Measurements from ENCODE around the gene ZFHX3. TPM values are rescaled to one million over a fixed set of nuclear protein-coding genes. Genes with fewer than 3 reads are reported as not detected.

The ZFHX3 gene
- total and polyA plus RNA-seq, 2 donors (not counting 1 experiment from before 2014, with no cell fraction given), result 0.54 to 6.6 TPM

GRCh38 chr16:72999541-73000019, 48.3 kb downstream of the ZFHX3 start:
- H3K27ac Mint-ChIP-seq, result no peak overlapping the region
- Histone ChIP-seq H4K20me1 (ENCODE audit: control insufficient read depth, insufficient read depth, low read length, poor library complexity, severe bottlenecking) (no peaks in the 10 kb centered on the region), H3K9ac (ENCODE audit: low read length) (no peak overlapping the region), H3K4me2 (replicated peaks; ENCODE audit: low read depth, low read length, poor library complexity, severe bottlenecking) (no peak overlapping the region), H2AFZ (ENCODE audit: insufficient read depth, low read depth, low read length, poor library complexity, severe bottlenecking) (no peak overlapping the region), H3K4me3 (ENCODE audit: control extremely low read depth in 1 of 5, extremely low read depth in 1 of 5, insufficient read depth in 1 of 5, low read depth in 2 of 5, low read length in 4 of 5) (no peak overlapping the region), H3K27me3 (replicated peaks in 1 of 4; ENCODE audit: control extremely low read depth in 1 of 4, control insufficient read depth in 3 of 4, insufficient read depth in 4 of 4, low read length in 3 of 4) (no peaks in the 10 kb centered on the region), H3K4me1 (ENCODE audit: control insufficient read depth in 2 of 2, insufficient read depth in 2 of 2, low read length in 2 of 2) (no peaks in the 10 kb centered on the region), H3K36me3 (replicated peaks in 1 of 2; ENCODE audit: control extremely low read depth in 1 of 2, control insufficient read depth in 1 of 2, extremely low read depth in 1 of 2, insufficient read depth in 2 of 2, low read length in 1 of 2) (no peaks in the 10 kb centered on the region), H3K9me3 (ENCODE audit: control extremely low read depth in 1 of 3, control insufficient read depth in 2 of 3, insufficient read depth in 1 of 3, low read length in 2 of 3) (peaks cover 0 to 23% (median 8%) of the 10 kb centered on the region in 3 donors), H3K79me2 (ENCODE audit: control insufficient read depth, insufficient read depth, low read length) (no peaks in the 10 kb centered on the region), H3K27ac (ENCODE audit: low read length in 2 of 2) (no peak overlapping the region)
- TF ChIP-seq EZH2 (IDR thresholded peaks at IDR 0.05; ENCODE audit: borderline replicate concordance, insufficient read depth, low read depth, low read length, poor library complexity, severe bottlenecking) (no peak), CTCF (IDR thresholded peaks at IDR 0.05) (no peak)
- DNase-seq, result no peak
- intact Hi-C loops (cut with micrococcal nuclease), result no loop called here
- ChIA-PET CTCF (no interaction called here), POLR2A (no interaction called here)
- H3K4me3 Mint-ChIP-seq, result no peak overlapping the region
- H3K27me3 Mint-ChIP-seq, result no peaks in the 10 kb centered on the region
- ATAC-seq (ENCODE audit: low read depth), result no peak
- H3K4me1 Mint-ChIP-seq, result no peaks in the 10 kb centered on the region
- WGBS (ENCODE audit: insufficient coverage), result 93% methylated on average over 9 of the region's 9 CpGs
- peaks cover 7% of the 10 kb centered on the region for H3K9me3 Mint-ChIP-seq (ENCODE audit: insufficient read depth)

GRCh38 chr16:72997141-72997542, 50.8 kb downstream of the ZFHX3 start:
- Histone ChIP-seq H3K27ac (ENCODE audit: low read length in 2 of 2) (no peak overlapping the region), H3K36me3 (replicated peaks in 1 of 2; ENCODE audit: control extremely low read depth in 1 of 2, control insufficient read depth in 1 of 2, extremely low read depth in 1 of 2, insufficient read depth in 2 of 2, low read length in 1 of 2) (no peaks in the 10 kb centered on the region), H3K9me3 (ENCODE audit: control extremely low read depth in 1 of 3, control insufficient read depth in 2 of 3, insufficient read depth in 1 of 3, low read length in 2 of 3) (peaks cover 0 to 23% (median 8%) of the 10 kb centered on the region in 3 donors), H3K27me3 (replicated peaks in 1 of 4; ENCODE audit: control extremely low read depth in 1 of 4, control insufficient read depth in 3 of 4, insufficient read depth in 4 of 4, low read length in 3 of 4) (no peaks in the 10 kb centered on the region), H3K9ac (ENCODE audit: low read length) (no peak overlapping the region), H3K4me2 (replicated peaks; ENCODE audit: low read depth, low read length, poor library complexity, severe bottlenecking) (no peak overlapping the region), H4K20me1 (ENCODE audit: control insufficient read depth, insufficient read depth, low read length, poor library complexity, severe bottlenecking) (no peaks in the 10 kb centered on the region), H3K4me3 (ENCODE audit: control extremely low read depth in 1 of 5, extremely low read depth in 1 of 5, insufficient read depth in 1 of 5, low read depth in 2 of 5, low read length in 4 of 5) (no peak overlapping the region), H2AFZ (ENCODE audit: insufficient read depth, low read depth, low read length, poor library complexity, severe bottlenecking) (no peak overlapping the region), H3K4me1 (ENCODE audit: control insufficient read depth in 2 of 2, insufficient read depth in 2 of 2, low read length in 2 of 2) (no peaks in the 10 kb centered on the region), H3K79me2 (ENCODE audit: control insufficient read depth, insufficient read depth, low read length) (no peaks in the 10 kb centered on the region)
- DNase-seq, result no peak
- POLR2A ChIA-PET, result no interaction called here
- CTCF ChIA-PET, result no interaction called here
- Mint-ChIP-seq H3K4me3 (no peak overlapping the region), H3K27ac (no peak overlapping the region), H3K9me3 (ENCODE audit: insufficient read depth) (peaks cover 7% of the 10 kb centered on the region), H3K27me3 (no peaks in the 10 kb centered on the region), H3K4me1 (no peaks in the 10 kb centered on the region)
- TF ChIP-seq EZH2 (IDR thresholded peaks at IDR 0.05; ENCODE audit: borderline replicate concordance, insufficient read depth, low read depth, low read length, poor library complexity, severe bottlenecking) (no peak), CTCF (IDR thresholded peaks at IDR 0.05) (no peak)
- intact Hi-C loops (cut with micrococcal nuclease), result no loop called here
- 86% methylated on average over 7 of the region's 7 CpGs for WGBS (ENCODE audit: insufficient coverage)
- ATAC-seq (ENCODE audit: low read depth), result no peak

Data from B cell (primary cell).